HL-60 (cell line): ENCODE measurements around the gene PLIN1.

Experiments used
- DNase-seq, 2 experiments: peaks; one replicate each; pipeline ENCODE4 v3.0.0-alpha.2; 2010 to 2020; ENCODE audit warnings: low read depth in 1 of 2, low spot score in 1 of 2
- H3K27ac ChIP-seq: fragments of 250-450 bp; sonication (Bioruptor Pico); replicated peaks from 2 replicates; pipeline ENCODE4 v1.5.1; 2020; ENCODE audit warnings: mild to moderate bottlenecking, moderate library complexity
- H3K27me3 ChIP-seq: fragments of 250-450 bp; sonication (Bioruptor Pico); 2 replicates; pipeline ENCODE4 v1.5.1; 2021; ENCODE audit warnings: mild to moderate bottlenecking, moderate library complexity; ENCODE audit not compliant: insufficient read depth, poor library complexity, severe bottlenecking
- H3K4me3 ChIP-seq: replicated peaks from 2 replicates; pipeline ENCODE4 v1.5.1; 2011; ENCODE audit warnings: mild to moderate bottlenecking, control low read depth, low read length; ENCODE audit not compliant: insufficient read depth
- GABPA ChIP-seq: IDR thresholded peaks from 2 replicates; pipeline ENCODE4 v1.6.1; 2012; ENCODE audit warnings: low read depth
- POLR2AphosphoS5 ChIP-seq: IDR thresholded peaks from 2 replicates; pipeline ENCODE4 v1.6.1; 2012; ENCODE audit warnings: low read depth
- SPI1 ChIP-seq: IDR thresholded peaks from 2 replicates; pipeline ENCODE4 v1.6.1; 2012; ENCODE audit warnings: low read depth, mild to moderate bottlenecking, borderline replicate concordance
- TF ChIP-seq, protein P1 (sequence below): IDR thresholded peaks from one replicate; pipeline ENCODE4 v1.5.1; 2011; ENCODE audit warnings: low read length, control low read depth, inconsistent platforms; ENCODE audit not compliant: insufficient read depth
- TF ChIP-seq, protein P2 (sequence below): IDR thresholded peaks from 2 replicates; pipeline ENCODE4 v1.6.1; 2012; ENCODE audit warnings: low read depth; ENCODE audit not compliant: insufficient replicate concordance

The PLIN1 gene

DNA sequence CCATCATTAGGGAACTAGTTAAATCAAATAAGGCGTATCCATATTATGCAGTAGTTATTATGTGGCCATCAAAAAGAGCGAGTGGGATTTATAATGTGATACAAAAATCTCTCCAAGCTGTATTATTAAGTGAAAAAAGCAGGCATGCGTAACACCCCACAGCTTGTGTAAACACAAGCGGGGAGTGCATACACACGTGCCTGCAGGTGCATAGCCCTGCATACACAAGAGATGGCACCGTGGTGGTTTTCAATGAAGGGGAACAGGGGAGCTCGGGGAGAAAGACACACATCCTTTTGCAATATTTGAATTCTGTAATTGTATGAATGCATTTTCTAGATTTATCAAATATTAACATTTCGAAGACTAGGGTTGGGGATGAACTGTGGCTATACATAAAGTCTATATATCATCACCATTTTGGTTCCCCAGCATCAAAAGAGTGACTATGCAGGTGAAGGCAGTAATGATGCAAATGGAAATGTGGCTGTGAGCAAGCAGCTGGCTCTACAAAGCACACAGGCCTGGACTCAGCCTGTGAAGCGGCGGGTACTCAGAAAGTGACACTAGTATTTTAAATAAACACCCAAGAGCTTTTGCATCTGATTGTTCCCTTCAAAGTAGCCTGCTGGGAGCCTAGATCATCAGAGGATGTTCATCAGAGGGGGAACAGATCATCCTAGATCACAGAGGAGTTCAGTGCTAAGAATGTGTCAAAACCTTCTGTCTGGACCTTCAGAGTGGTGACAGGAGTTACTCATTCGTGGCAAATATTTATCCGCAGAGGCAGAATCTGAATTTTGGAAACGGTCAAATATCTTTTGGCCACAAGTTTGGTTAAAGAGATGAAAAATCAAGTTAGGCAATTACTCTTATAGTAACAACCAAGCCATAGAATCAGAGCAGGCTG, 14.5 kb downstream of the PLIN1 start:
- TF ChIP-seq GABPA, result no peak
- TF ChIP-seq SPI1, result no peak
- TF ChIP-seq, protein P1, sequence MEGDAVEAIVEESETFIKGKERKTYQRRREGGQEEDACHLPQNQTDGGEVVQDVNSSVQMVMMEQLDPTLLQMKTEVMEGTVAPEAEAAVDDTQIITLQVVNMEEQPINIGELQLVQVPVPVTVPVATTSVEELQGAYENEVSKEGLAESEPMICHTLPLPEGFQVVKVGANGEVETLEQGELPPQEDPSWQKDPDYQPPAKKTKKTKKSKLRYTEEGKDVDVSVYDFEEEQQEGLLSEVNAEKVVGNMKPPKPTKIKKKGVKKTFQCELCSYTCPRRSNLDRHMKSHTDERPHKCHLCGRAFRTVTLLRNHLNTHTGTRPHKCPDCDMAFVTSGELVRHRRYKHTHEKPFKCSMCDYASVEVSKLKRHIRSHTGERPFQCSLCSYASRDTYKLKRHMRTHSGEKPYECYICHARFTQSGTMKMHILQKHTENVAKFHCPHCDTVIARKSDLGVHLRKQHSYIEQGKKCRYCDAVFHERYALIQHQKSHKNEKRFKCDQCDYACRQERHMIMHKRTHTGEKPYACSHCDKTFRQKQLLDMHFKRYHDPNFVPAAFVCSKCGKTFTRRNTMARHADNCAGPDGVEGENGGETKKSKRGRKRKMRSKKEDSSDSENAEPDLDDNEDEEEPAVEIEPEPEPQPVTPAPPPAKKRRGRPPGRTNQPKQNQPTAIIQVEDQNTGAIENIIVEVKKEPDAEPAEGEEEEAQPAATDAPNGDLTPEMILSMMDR, result no peak
- no peak for TF ChIP-seq POLR2AphosphoS5
- TF ChIP-seq, protein P2, sequence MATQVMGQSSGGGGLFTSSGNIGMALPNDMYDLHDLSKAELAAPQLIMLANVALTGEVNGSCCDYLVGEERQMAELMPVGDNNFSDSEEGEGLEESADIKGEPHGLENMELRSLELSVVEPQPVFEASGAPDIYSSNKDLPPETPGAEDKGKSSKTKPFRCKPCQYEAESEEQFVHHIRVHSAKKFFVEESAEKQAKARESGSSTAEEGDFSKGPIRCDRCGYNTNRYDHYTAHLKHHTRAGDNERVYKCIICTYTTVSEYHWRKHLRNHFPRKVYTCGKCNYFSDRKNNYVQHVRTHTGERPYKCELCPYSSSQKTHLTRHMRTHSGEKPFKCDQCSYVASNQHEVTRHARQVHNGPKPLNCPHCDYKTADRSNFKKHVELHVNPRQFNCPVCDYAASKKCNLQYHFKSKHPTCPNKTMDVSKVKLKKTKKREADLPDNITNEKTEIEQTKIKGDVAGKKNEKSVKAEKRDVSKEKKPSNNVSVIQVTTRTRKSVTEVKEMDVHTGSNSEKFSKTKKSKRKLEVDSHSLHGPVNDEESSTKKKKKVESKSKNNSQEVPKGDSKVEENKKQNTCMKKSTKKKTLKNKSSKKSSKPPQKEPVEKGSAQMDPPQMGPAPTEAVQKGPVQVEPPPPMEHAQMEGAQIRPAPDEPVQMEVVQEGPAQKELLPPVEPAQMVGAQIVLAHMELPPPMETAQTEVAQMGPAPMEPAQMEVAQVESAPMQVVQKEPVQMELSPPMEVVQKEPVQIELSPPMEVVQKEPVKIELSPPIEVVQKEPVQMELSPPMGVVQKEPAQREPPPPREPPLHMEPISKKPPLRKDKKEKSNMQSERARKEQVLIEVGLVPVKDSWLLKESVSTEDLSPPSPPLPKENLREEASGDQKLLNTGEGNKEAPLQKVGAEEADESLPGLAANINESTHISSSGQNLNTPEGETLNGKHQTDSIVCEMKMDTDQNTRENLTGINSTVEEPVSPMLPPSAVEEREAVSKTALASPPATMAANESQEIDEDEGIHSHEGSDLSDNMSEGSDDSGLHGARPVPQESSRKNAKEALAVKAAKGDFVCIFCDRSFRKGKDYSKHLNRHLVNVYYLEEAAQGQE, result no peak
- no peak for DNase-seq
- H3K27me3 ChIP-seq, result peaks cover 14% of the 10 kb centered on the region
- H3K27ac ChIP-seq, result no peak overlapping the region
- H3K4me3 ChIP-seq, result no peak overlapping the region

DNA sequence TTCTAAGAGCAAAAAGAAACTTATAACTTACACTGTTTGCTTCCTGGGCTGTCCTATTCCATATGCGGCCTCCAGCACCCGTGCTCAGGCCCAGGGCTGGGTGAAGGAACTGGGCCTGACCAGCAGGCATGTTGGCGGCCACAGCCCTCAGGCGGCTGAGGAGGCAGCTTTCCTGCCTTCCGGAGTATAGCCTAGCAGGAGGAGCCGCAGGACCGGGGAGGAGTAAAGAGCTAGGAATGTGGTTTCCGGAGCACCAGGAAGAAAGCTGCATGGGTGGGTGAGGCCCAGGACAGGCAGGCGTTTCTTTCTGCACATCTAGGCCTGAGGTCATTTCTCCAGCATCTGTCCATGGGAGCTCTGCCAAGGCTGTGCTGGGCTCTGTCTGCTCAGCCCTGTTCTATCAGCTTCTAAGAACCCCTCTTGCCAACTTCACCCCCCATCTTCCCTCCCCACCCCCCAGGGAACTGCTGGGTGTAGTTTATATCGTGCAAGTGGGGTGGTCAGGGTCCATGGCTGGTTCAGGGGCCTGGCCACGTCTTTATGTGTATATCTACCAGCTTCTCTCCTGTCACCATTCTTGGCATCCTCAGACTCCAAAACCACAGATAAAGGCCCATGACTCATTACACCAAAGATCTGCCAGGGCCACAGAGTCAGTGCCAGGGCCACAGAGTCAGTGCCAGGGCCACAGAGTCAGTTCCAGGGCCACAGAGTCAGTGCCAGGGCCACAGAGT, 16.1 kb downstream of the PLIN1 start:
- H3K27ac ChIP-seq, result no peak overlapping the region
- DNase-seq, result no peak
- H3K27me3 ChIP-seq, result peaks cover 14% of the 10 kb centered on the region
- TF ChIP-seq, protein P2, result no peak
- TF ChIP-seq POLR2AphosphoS5 (no peak), GABPA (no peak)
- H3K4me3 ChIP-seq, result no peak overlapping the region

DNA sequence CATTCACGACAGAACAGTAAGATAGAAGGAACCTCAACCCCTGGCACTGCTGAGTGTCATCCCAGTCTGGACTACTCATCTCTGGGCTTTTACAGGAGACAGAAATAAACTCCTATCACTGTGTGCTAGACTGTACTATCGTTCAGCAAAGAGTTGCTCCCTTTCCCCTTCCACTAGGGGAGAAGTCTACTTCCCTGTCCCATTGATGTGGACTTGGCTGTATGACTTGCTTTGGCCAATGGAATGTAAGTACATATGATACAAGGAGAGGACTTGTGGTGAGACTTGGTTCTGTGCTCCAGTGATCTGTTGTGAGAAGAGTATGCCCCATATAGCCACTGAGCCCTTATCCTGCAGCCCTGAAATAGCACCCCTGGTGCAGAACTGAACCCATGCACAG, 18.6 kb downstream of the PLIN1 start:
- Histone ChIP-seq H3K27me3 (peaks cover 19% of the 10 kb centered on the region), H3K27ac (no peak overlapping the region), H3K4me3 (no peak overlapping the region)
- no peak for DNase-seq
- TF ChIP-seq SPI1, result no peak

DNA sequence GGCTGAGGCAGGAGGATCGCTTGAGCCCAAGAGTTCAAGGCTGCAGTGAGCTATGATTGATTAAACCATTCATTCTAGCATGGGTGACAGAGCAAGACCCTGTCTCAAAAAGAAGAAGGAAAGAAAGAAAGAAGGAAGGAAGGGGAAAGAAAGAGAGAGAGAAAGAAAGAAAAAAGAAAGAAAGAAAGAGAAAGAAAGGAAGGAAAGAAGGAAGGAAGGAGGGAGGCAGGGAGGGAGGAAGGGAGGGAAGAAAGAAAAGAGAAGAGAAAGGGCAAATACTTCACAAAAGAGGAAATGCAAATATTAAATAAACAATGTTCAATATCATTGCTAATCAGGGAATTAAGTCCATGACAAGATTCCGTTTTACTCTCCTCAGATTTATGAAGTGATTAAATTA, 19.9 kb downstream of the PLIN1 start:
- H3K27ac ChIP-seq, result no peak overlapping the region
- TF ChIP-seq POLR2AphosphoS5, result no peak
- TF ChIP-seq SPI1, result no peak
- TF ChIP-seq, protein P1, result no peak
- TF ChIP-seq, protein P2, result no peak
- TF ChIP-seq GABPA, result no peak
- peaks cover 21% of the 10 kb centered on the region for H3K27me3 ChIP-seq
- H3K4me3 ChIP-seq, result no peak overlapping the region
- no peak for DNase-seq
